Stimulated activated memory B cell treated with anti-CD40 and anti-IgM and Interleukin-4, amounts not matched to agents 10 μg/mL and 1 μg/mL and 100 μg/mL, for 72 hours (primary cell): Measurements from ENCODE around the gene TDO2.
"Not testable (repeated sequence)": the region's sequence is repeated elsewhere in the genome, so short reads cannot be mapped to it uniquely, and the experiment has no call there.

ENCODE experiments used
- ATAC-seq: fragments of 150-1000 bp; cut with Tn5 transposase; 2 replicates; pipeline ENCODE4 v1.10.0; 2021
- H3K27ac Mint-ChIP-seq: one replicate; pipeline ENCODE4 v1.8.0; 2022; ENCODE audit warnings: mild to moderate bottlenecking, mixed read lengths
- H3K27me3 Mint-ChIP-seq: one replicate; pipeline ENCODE4 v1.8.0; 2022; ENCODE audit warnings: mixed read lengths
- H3K36me3 Mint-ChIP-seq: one replicate; pipeline ENCODE4 v1.8.0; 2022; ENCODE audit warnings: mixed read lengths
- H3K4me1 Mint-ChIP-seq: one replicate; pipeline ENCODE4 v1.8.0; 2022; ENCODE audit warnings: mixed read lengths
- H3K4me3 Mint-ChIP-seq: one replicate; pipeline ENCODE4 v1.8.0; 2022; ENCODE audit warnings: mild to moderate bottlenecking, moderate library complexity, mixed read lengths
- H3K9me3 Mint-ChIP-seq: one replicate; pipeline ENCODE4 v1.8.0; 2022; ENCODE audit warnings: mixed read lengths

Gene TDO2

GRCh38 chr4:155931634-155932033 lies 28.1 kb downstream of the TDO2 start:
- peaks cover 67% of the 10 kb centered on the region for H3K36me3 Mint-ChIP-seq
- peaks cover 7% of the 10 kb centered on the region for H3K4me1 Mint-ChIP-seq
- peaks cover 9% of the 10 kb centered on the region for H3K9me3 Mint-ChIP-seq
- H3K27me3 Mint-ChIP-seq = no peaks in the 10 kb centered on the region
- H3K4me3 Mint-ChIP-seq = no peak overlapping the region
- ATAC-seq = no peak
- no peak overlapping the region for H3K27ac Mint-ChIP-seq

GRCh38 chr4:155934634-155935033 lies 31.1 kb downstream of the TDO2 start:
- H3K4me1 Mint-ChIP-seq, ATAC-seq, H3K9me3 Mint-ChIP-seq, H3K27me3 Mint-ChIP-seq, H3K4me3 Mint-ChIP-seq, H3K27ac Mint-ChIP-seq: not testable (repeated sequence)
- peaks cover 60% of the 10 kb centered on the region for H3K36me3 Mint-ChIP-seq

GRCh38 chr4:155935389-155935986 lies 32.0 kb downstream of the TDO2 start:
- Mint-ChIP-seq H3K4me3 (no peak overlapping the region), H3K4me1 (no peaks in the 10 kb centered on the region), H3K27me3 (no peaks in the 10 kb centered on the region), H3K27ac (no peak overlapping the region), H3K36me3 (peaks cover 61% of the 10 kb centered on the region), H3K9me3 (peaks cover 6% of the 10 kb centered on the region)
- no peak for ATAC-seq

- H3K4me1 Mint-ChIP-seq = no peaks in the 10 kb centered on the region
- H3K36me3 Mint-ChIP-seq = peaks cover 36% of the 10 kb centered on the region
- H3K27ac Mint-ChIP-seq = no peak overlapping the region
- no peak for ATAC-seq
- H3K4me3 Mint-ChIP-seq = no peak overlapping the region
- H3K27me3 Mint-ChIP-seq = no peaks in the 10 kb centered on the region
- no peaks in the 10 kb centered on the region for H3K9me3 Mint-ChIP-seq
These were observed 37.7 kb downstream of the TDO2 start for GRCh38 chr4:155941085-155941790.

DNA sequence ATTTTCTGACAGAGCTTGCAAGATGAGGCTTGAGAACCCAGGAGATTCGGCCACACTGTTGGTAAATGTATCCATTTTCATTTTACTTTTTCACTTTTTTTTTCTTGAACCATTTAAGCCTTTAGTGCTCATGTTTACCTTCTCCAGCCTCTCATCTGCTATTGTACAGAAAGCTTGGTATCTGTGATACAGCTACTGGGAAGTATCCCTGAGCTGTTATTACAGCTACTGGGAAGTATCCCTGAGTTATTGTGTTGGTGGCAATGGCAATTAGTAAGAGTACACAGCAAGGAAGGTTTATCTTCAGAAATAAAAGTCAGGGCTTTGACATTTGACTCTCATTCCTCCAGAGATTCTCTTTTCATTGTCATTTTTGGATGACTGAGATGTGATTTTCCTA lies 38.3 kb downstream of the TDO2 start:
- Mint-ChIP-seq H3K4me3 (no peak overlapping the region), H3K27me3 (no peaks in the 10 kb centered on the region)

DNA sequence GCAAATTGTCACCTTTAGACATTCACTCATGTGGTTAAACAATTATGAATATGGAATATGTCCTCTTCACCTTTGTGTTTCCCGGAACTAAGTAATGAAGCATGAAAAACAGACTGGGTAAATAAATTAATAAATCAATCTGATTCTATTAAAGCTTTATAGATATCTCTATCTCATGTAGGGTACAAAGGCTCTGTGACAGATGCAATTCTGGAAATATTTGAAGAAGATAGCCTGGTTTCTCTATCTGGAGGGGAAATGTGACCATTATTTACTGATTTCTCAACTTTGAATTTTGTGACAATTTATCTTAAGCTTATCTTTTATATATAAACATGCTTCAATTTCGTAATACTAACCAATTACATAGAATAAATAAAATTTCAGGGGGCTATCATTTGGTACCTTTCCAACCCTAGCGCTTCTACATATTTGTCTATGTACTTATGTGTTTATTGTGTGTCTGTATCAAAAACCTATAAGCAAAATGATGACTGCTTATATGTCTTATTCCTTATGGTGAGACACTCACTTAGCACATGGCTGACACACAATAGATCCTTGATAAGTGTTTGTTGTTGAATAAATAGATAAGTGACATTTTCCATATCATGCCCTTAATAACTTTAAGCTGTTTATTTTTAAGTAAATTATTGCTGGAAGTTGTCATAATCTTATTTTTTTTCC lies 40.3 kb downstream of the TDO2 start:
- Mint-ChIP-seq H3K4me1 (no peaks in the 10 kb centered on the region), H3K27ac (no peak overlapping the region), H3K27me3 (no peaks in the 10 kb centered on the region), H3K36me3 (peaks cover 20% of the 10 kb centered on the region), H3K9me3 (no peaks in the 10 kb centered on the region), H3K4me3 (no peak overlapping the region)
- no peak for ATAC-seq

More for the DNA sequence above, 38.3 kb downstream of the TDO2 start:
- no peak for ATAC-seq
- peaks cover 30% of the 10 kb centered on the region for H3K36me3 Mint-ChIP-seq
- H3K9me3 Mint-ChIP-seq = no peaks in the 10 kb centered on the region
- H3K4me1 Mint-ChIP-seq = no peaks in the 10 kb centered on the region
- H3K27ac Mint-ChIP-seq = no peak overlapping the region

GRCh38 chr4:155944516-155944915 lies 41.0 kb downstream of the TDO2 start:
- H3K36me3 Mint-ChIP-seq = peaks cover 20% of the 10 kb centered on the region
- H3K27me3 Mint-ChIP-seq = no peaks in the 10 kb centered on the region
- no peaks in the 10 kb centered on the region for H3K9me3 Mint-ChIP-seq
- H3K4me1 Mint-ChIP-seq = no peaks in the 10 kb centered on the region
- H3K27ac Mint-ChIP-seq = no peak overlapping the region
- no peak for ATAC-seq
- H3K4me3 Mint-ChIP-seq = no peak overlapping the region

DNA sequence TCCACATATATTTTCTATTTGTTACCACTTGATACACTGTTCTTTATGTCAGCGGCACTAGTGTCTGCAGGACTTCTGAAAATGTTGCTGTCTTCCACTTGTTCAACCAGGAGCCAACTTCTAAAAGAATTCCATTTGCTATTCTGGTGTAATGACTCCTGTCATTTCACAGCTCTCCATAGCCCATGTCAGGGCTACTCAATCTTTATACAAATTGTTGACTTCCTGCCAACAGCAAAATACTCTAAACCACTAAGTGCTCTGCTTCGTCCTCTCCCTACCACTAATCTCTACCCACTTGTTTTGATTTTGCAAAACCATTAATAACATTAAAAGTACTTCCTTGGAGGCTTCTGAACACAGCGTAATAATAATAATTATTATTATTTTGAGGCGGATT lies 43.0 kb downstream of the TDO2 start:
- peaks cover 7% of the 10 kb centered on the region for H3K36me3 Mint-ChIP-seq
- ATAC-seq = no peak
- H3K4me1 Mint-ChIP-seq = no peaks in the 10 kb centered on the region
- no peak overlapping the region for H3K27ac Mint-ChIP-seq
- no peaks in the 10 kb centered on the region for H3K9me3 Mint-ChIP-seq
- no peaks in the 10 kb centered on the region for H3K27me3 Mint-ChIP-seq
- H3K4me3 Mint-ChIP-seq = no peak overlapping the region

DNA sequence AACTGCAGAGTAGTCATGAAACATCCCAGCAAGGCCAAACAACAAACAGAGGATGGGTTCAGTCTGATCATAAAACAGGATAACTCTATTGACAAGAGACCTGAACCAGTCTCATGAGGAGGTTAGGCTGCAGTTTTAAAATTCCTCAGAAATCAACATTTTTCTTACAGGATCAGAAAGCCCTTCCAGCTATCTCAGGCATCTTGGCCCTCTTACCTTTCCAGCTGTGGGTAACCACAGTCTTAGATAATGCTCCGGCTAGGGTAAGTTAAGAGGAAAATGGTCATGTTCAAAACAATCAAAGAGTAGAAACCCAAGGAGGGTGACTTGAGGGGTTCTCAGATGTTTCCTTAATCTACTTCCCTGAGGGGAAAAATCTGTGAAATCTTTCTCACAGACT lies 45.0 kb downstream of the TDO2 start:
- no peak for ATAC-seq
- Mint-ChIP-seq H3K4me1 (peaks cover 6% of the 10 kb centered on the region), H3K4me3 (no peak overlapping the region), H3K27ac (no peak overlapping the region), H3K9me3 (no peaks in the 10 kb centered on the region), H3K27me3 (no peaks in the 10 kb centered on the region), H3K36me3 (no peaks in the 10 kb centered on the region)

GRCh38 chr4:155950461-155950860 lies 47.0 kb downstream of the TDO2 start:
- Mint-ChIP-seq H3K36me3 (no peaks in the 10 kb centered on the region), H3K4me3 (no peak overlapping the region)
- no peak for ATAC-seq

DNA sequence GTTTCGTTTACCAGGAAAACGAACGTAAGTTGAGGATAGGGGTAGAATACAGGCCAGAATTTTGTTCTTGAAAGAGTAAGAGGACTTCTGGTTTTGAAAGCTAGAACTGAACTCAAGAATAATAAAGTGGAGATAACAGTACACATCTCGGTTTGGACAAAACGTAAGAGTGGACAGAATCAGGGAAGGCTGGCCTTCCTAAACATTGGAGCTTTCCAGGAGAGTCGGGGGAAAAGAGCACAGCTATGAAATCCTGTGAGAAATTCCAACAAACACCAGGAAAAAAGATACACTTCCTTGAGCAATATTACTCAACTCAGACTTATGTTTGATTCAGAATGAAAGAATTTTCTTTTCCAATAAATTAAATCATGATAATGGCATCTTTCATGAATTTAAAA lies 49.0 kb downstream of the TDO2 start:
- Mint-ChIP-seq H3K4me3 (peak overlapping the region; percentile 60), H3K4me1 (peaks cover 6% of the 10 kb centered on the region), H3K9me3 (no peaks in the 10 kb centered on the region), H3K27ac (peak overlapping the region; percentile 95), H3K27me3 (no peaks in the 10 kb centered on the region), H3K36me3 (no peaks in the 10 kb centered on the region)
- ATAC-seq = no peak

More at GRCh38 chr4:155950461-155950860, 47.0 kb downstream of the TDO2 start:
- peaks cover 6% of the 10 kb centered on the region for H3K4me1 Mint-ChIP-seq
- no peak overlapping the region for H3K27ac Mint-ChIP-seq
- H3K27me3 Mint-ChIP-seq = no peaks in the 10 kb centered on the region
- H3K9me3 Mint-ChIP-seq = no peaks in the 10 kb centered on the region

- peaks cover 6% of the 10 kb centered on the region for H3K4me1 Mint-ChIP-seq
- ATAC-seq = peak; percentile 95
- peak within 1 kb of the TSS; percentile 94 for H3K4me3 Mint-ChIP-seq
- H3K36me3 Mint-ChIP-seq = no peaks in the 10 kb centered on the region
- no peaks in the 10 kb centered on the region for H3K9me3 Mint-ChIP-seq
- peak within 1 kb of the TSS; percentile 95 for H3K27ac Mint-ChIP-seq
- peaks cover under 1% of the 10 kb centered on the region for H3K27me3 Mint-ChIP-seq
These were observed 49.9 kb downstream of the TDO2 start, which contains the start of gene CTSO for GRCh38 chr4:155953151-155954117. TSS of gene CTSO (minus strand) at chr4:155953866. CDS start at chr4:155953847, 19 bp downstream.

- Mint-ChIP-seq H3K27ac (peak overlapping the region; percentile 95), H3K4me1 (peaks cover 6% of the 10 kb centered on the region), H3K4me3 (peak overlapping the region; percentile 94), H3K36me3 (no peaks in the 10 kb centered on the region), H3K9me3 (no peaks in the 10 kb centered on the region), H3K27me3 (peaks cover 8% of the 10 kb centered on the region)
- ATAC-seq = no peak
These were observed 50.7 kb downstream of the TDO2 start for GRCh38 chr4:155954118-155954685.

DNA sequence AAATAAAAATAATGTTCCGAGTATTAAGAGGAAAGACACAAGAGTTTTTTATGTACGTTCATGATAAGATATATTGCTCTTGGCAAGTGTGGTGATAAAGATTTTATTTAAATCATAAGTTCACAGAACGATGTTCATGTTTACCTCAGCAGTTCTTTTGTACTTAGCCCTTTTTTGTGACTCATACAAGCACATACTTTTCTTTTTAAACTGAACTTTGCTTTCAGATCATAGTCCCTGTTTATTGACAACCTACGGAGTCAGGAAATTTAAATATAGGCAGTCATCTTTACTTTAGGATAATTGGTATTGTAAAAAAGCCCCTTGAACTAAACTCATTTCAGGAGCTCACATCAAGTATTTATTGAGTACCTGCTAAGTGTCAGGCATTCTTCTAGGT lies 51.4 kb downstream of the TDO2 start:
- Mint-ChIP-seq H3K4me1 (peaks cover 6% of the 10 kb centered on the region), H3K36me3 (no peaks in the 10 kb centered on the region), H3K27me3 (peaks cover 12% of the 10 kb centered on the region), H3K27ac (no peak overlapping the region), H3K4me3 (no peak overlapping the region), H3K9me3 (no peaks in the 10 kb centered on the region)
- ATAC-seq = no peak
